Parathyroid adenoma (tissue), 2 donors: ENCODE measurements around the gene PSMD13.
A peak's percentile ranks its signal among the peaks of the same experiment; 100 is the strongest.

Experiments
- H2AFZ ChIP-seq: fragments of 300-600 bp; sonication (generic); one replicate; pipeline ENCODE4 v1.7.0; 2017; ENCODE audit warnings: antibody characterized with exemption, mild to moderate bottlenecking
- H3K27ac ChIP-seq: fragments of 300-600 bp; sonication (generic); one replicate; pipeline ENCODE4 v1.7.0; 2017
- H3K27me3 ChIP-seq: fragments of 300-600 bp; sonication (generic); one replicate; pipeline ENCODE4 v1.7.0; 2017; ENCODE audit warnings: low read length; ENCODE audit not compliant: control insufficient read depth, insufficient read depth
- H3K36me3 ChIP-seq: fragments of 300-600 bp; sonication (generic); one replicate; pipeline ENCODE4 v1.7.0; 2017; ENCODE audit warnings: low read length; ENCODE audit not compliant: control insufficient read depth, insufficient read depth
- H3K4me1 ChIP-seq: fragments of 300-600 bp; sonication (generic); one replicate; pipeline ENCODE4 v1.7.0; 2017; ENCODE audit warnings: control low read depth
- H3K4me2 ChIP-seq: fragments of 300-600 bp; sonication (generic); one replicate; pipeline ENCODE4 v1.7.0; 2017; ENCODE audit warnings: low read length
- H3K4me3 ChIP-seq: fragments of 300-600 bp; sonication (generic); one replicate; pipeline ENCODE4 v1.7.0; 2017; ENCODE audit warnings: low read depth, low read length
- H3K79me2 ChIP-seq: fragments of 300-600 bp; sonication (generic); one replicate; pipeline ENCODE4 v1.7.0; 2017; ENCODE audit warnings: control low read depth
- H3K9ac ChIP-seq: fragments of 300-600 bp; sonication (generic); one replicate; pipeline ENCODE4 v1.7.0; 2017; ENCODE audit warnings: mild to moderate bottlenecking
- H3K9me3 ChIP-seq: fragments of 300-600 bp; sonication (generic); one replicate; pipeline ENCODE4 v1.7.0; 2017; ENCODE audit warnings: low read length; ENCODE audit not compliant: control insufficient read depth
- CTCF ChIP-seq: fragments of 300-600 bp; sonication (generic); IDR thresholded peaks from one replicate; pipeline ENCODE4 v1.7.0; 2017; ENCODE audit warnings: antibody characterized with exemption, mild to moderate bottlenecking
- donor health status: primary hyperparathyroidism.

PSMD13 gene

GRCh38 chr11:227824-228379, 8.9 kb upstream of the PSMD13 start:
- no peak for TF ChIP-seq CTCF
- Histone ChIP-seq H3K9ac (no peak overlapping the region), H3K4me1 (no peaks in the 10 kb centered on the region), H3K9me3 (no peaks in the 10 kb centered on the region), H3K4me2 (no peak overlapping the region), H2AFZ (no peak overlapping the region), H3K79me2 (no peaks in the 10 kb centered on the region), H3K27ac (no peak overlapping the region), H3K4me3 (no peak overlapping the region), H3K27me3 (no peaks in the 10 kb centered on the region), H3K36me3 (no peaks in the 10 kb centered on the region)

GRCh38 chr11:230431-230830, 6.3 kb upstream of the PSMD13 start:
- H2AFZ ChIP-seq: no peak overlapping the region
- no peaks in the 10 kb centered on the region for H3K9me3 ChIP-seq
- no peaks in the 10 kb centered on the region for H3K27me3 ChIP-seq
- TF ChIP-seq CTCF: no peak
- H3K36me3 ChIP-seq: no peaks in the 10 kb centered on the region
- H3K9ac ChIP-seq: no peak overlapping the region
- H3K27ac ChIP-seq: no peak overlapping the region
- no peaks in the 10 kb centered on the region for H3K4me1 ChIP-seq
- no peak overlapping the region for H3K4me2 ChIP-seq
- H3K79me2 ChIP-seq: no peaks in the 10 kb centered on the region
- no peak overlapping the region for H3K4me3 ChIP-seq

GRCh38 chr11:232783-233565, 3.8 kb upstream of the PSMD13 start:
- H3K9ac ChIP-seq: no peak overlapping the region
- no peaks in the 10 kb centered on the region for H3K9me3 ChIP-seq
- no peak overlapping the region for H3K27ac ChIP-seq
- H3K4me1 ChIP-seq: peaks cover 6% of the 10 kb centered on the region
- H2AFZ ChIP-seq: no peak overlapping the region
- H3K27me3 ChIP-seq: no peaks in the 10 kb centered on the region
- no peaks in the 10 kb centered on the region for H3K36me3 ChIP-seq
- no peak for TF ChIP-seq CTCF
- H3K79me2 ChIP-seq: peaks cover 7% of the 10 kb centered on the region
- no peak overlapping the region for H3K4me2 ChIP-seq
- no peak overlapping the region for H3K4me3 ChIP-seq

GRCh38 chr11:235180-235579, 1.6 kb upstream of the PSMD13 start:
- Histone ChIP-seq H3K27ac (no peak overlapping the region), H3K36me3 (no peaks in the 10 kb centered on the region), H3K4me3 (peak overlapping the region; percentile 68), H3K79me2 (peaks cover 9% of the 10 kb centered on the region), H3K4me2 (peak overlapping the region; percentile 70), H2AFZ (no peak overlapping the region), H3K9ac (no peak overlapping the region), H3K27me3 (no peaks in the 10 kb centered on the region), H3K4me1 (peaks cover 6% of the 10 kb centered on the region), H3K9me3 (no peaks in the 10 kb centered on the region)
- no peak for TF ChIP-seq CTCF

- peaks cover 6% of the 10 kb centered on the region for H3K4me1 ChIP-seq
- peak overlapping the region; percentile 78 for H2AFZ ChIP-seq
- H3K4me3 ChIP-seq: peak overlapping the region; percentile 68
- H3K4me2 ChIP-seq: peak overlapping the region; percentile 70
- no peaks in the 10 kb centered on the region for H3K27me3 ChIP-seq
- TF ChIP-seq CTCF: no peak
- H3K9me3 ChIP-seq: no peaks in the 10 kb centered on the region
- H3K9ac ChIP-seq: no peak overlapping the region
- peak overlapping the region; percentile 72 for H3K27ac ChIP-seq
- H3K79me2 ChIP-seq: peaks cover 9% of the 10 kb centered on the region
- H3K36me3 ChIP-seq: no peaks in the 10 kb centered on the region
These were observed 1.2 kb upstream of the PSMD13 start for GRCh38 chr11:235609-235996.
